HG03558 (cell line): ENCODE results near the gene PCCA.

ENCODE experiments used
- ATAC-seq: cut with Tn5 transposase; IDR thresholded peaks from one replicate; pipeline ENCODE4 v1.9.1; 2021; ENCODE audit warnings: moderate number of reproducible peaks; ENCODE audit not compliant: unreplicated experiment; ENCODE audit errors: extremely low read depth

The PCCA gene

DNA sequence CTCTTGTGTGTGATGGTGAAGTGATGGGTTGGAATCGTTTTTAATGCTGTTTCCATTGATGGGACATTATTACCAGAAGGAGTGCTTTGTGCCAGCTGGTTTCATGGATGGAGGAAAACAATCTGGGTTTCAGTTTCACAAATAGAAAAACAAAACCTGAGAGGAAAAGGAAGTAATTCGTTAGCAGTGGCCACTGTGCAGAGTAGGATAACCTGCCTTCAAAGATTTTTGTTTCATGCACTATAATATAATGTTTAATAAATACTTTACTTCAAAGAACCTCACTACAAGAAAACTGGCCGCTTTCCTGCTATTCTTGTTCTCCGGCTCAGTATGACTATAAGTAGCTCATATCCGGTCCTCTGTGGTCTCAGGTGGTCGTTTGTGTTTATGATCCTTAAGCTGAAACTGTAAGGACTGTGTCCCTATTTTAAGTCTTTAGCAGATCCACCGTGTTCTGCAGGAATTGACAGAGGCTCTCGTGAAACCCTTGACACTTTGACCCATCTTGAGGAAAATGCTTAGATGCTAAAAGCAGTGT is 395.0 kb downstream of the PCCA start:
- ATAC-seq, result no peak

DNA sequence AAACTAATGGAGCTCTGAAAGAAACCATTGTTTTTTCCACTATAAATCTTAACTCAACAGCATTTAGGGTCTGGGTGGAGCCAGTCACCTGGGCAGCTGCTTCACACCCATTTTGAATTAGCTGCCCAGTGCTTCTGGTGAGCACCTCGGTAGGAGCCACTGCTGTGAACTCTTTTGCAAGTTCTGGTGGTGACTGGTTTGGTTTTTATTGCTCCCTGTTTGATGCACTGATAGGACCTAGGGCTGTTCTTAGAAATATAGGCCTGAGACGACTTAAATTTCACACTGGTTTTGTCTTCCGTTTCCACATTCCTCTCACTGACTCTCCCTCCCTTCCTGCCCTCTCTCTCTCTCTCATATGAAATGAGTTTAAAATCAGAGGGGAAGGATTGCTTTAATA is 395.8 kb downstream of the PCCA start:
- ATAC-seq, result no peak

DNA sequence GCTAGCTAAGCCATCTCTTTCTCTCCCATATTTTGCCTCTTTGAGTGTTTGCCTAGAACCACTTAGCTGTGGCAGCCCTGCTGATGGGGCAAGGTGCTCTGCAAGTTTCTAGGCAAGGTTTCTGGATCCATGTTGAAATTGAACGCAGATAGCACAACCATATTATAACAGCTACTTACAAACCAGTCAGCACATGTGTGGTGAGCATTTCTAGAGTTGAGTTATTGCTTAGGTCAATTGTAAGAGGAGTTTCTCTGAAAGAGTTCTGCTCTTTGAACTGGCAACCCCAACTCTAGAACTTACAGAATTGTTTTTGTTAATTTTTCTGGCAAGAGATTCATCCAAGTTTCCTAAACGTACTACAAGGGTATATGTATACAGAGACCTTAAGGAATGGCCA is 396.4 kb downstream of the PCCA start:
- ATAC-seq, result no peak

DNA sequence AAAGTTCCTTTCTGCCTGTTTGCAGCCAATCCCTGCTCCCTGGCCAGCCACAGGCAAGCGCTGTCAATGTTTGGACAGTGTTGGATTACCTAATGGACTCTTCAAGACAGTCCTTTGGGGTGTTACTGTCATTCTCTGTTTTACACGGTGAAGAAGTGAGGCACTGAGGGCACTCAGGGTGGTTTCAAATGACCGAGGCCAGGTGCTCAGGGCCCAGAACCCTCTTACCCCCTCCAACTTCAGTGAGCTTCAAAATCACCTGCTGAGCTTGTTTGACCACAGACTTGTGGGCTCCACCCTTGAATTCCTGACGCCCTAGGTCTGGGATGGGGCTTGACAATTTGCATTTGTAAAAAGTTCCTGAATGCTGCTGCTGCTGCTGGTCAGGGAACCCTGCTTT is 401.8 kb downstream of the PCCA start:
- no peak for ATAC-seq

DNA sequence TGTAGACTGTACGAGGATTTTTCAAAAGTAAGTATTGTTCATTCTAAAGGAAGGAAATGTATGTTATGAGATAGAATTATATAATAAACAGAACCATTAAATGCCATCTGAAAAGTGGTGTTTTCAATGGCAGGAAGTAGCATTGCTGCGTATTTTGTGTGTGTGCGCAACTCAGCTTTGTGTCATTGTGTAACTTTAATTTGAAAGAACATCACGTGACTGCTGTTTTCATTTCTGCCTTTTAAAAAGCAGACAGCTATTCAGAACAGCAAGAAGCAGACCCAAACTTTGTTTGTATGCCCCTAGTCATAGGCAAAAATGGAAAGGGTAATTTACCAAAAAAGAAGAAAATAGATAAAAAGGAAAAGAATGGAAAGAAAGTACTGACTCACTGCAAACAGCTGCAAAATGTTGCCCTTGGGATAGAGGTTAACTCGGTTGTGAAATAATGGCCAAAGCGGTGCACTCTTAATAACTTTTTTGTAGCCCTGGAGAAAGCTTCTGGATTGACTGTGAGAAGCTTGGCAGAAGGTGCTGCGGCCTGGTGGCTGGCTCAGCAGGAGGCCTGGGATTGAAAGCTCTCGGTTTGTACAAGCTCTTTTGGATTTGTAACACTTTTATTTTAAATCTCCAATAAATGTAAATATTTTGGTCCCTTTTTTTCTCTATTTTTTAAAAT is 402.4 kb downstream of the PCCA start:
- ATAC-seq, result no peak

DNA sequence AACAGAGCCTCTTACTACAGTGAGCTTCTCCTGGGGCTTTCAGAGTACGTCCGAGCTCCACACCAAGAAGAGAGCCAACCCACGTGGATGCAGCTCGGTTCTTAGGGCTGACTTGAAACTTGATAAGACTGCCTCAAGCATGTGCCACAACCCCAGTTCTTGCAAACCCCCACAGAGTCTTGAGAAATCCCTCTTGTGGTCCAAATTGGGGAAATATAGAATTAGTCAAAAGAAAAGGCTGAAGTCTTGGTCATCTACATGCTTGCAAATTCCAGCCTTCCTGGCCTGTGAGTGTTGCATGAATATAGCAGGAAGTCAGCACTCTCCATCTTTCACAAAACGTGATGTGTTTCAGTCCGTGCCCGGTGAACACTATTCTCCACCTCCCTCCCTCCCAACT is 404.5 kb downstream of the PCCA start:
- ATAC-seq, result no peak

DNA sequence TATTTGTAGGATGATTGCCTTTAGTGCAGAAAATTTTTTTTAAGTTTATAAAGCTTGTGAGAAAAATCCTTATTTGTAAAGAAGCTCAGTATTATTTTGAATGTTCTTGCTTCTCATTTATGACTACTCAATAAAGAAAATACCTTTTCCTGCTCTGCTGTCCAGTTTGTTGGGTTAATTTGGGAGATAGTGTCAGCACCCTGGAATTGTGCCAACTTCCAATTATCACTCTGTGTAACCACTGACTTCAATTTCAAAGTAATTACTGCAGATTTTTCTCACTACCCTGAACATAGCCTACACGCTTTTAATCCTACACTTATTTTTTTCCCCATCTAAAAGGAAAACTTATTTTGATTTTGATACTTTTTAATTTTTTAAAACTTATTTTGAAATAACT is 406.6 kb downstream of the PCCA start:
- no peak for ATAC-seq

DNA sequence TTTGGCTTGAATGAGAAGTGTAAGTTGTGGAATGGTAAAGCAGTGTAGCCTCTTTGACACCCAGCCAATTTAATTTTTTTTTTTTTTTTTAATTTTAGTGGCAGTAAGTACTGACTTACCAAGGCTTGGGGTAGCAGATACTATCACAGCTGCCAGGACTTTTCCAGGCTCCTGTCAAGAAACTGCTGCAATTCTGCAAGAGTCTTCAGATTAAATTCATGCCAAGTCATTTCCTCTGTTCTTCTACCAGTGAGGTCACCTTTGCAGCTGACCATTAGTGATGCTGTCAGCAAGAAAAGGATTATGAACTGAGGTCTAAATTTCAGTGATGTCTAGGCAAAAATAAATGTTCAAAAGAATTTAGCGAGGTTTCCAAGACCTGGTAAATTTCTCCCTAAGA is 408.5 kb downstream of the PCCA start:
- no peak for ATAC-seq

DNA sequence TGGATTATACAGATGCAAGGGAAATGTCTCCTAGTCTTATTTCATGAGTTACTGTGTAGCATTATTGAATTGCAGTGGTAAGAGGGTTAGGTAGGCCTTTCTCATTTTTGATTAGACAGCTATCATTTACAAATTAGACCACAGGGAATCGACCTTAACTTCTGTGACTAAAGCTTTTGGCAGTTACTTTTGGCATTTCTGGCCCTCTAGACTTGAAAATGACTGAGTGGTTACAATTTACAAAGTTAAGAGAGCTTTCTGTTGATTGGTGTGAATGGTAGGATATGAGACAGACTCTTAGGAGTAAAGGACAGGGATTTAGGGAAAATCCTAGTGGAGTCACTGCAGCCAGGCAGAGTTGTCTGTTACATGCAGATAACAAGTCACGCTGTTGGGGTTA is 413.6 kb downstream of the PCCA start:
- no peak for ATAC-seq

DNA sequence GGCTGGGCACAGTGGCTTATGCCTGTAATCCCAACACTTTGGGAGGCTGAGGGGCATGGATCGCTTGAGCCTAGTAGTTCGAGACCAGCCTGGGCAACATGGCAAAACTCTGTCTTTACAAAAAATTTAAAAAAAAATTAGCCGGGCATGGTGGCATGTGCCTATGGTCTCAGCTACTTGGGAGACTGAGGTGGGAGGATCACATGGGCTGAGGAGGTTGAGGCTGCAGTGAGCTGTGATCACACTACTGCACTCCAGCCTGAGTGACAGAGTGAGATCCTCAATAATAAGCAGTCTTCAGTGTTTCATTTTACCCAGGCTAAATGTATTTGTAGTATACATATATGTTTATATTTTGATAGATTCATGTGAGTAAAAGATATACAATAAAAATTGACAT is 414.7 kb downstream of the PCCA start:
- no peak for ATAC-seq

DNA sequence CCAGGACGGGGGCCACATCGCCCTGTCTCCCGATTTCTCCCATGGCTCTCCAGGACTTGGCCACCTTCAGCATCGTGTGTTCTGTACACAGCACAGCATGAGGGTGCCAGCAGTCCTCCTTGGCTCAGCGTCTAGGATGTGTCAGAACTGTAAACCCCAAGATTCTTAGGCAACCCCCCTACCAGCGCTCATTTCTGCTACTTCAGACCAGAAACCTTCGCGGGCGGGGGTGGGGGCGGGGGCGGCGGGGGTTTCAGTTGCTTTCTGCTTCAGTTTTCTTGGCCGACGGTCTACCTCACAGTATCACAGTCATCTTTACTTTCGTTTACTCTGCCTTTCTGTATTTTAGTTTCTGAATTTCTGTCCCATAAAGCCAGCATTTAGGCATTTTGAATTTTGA is 417.3 kb downstream of the PCCA start:
- peak; percentile 36 for ATAC-seq

DNA sequence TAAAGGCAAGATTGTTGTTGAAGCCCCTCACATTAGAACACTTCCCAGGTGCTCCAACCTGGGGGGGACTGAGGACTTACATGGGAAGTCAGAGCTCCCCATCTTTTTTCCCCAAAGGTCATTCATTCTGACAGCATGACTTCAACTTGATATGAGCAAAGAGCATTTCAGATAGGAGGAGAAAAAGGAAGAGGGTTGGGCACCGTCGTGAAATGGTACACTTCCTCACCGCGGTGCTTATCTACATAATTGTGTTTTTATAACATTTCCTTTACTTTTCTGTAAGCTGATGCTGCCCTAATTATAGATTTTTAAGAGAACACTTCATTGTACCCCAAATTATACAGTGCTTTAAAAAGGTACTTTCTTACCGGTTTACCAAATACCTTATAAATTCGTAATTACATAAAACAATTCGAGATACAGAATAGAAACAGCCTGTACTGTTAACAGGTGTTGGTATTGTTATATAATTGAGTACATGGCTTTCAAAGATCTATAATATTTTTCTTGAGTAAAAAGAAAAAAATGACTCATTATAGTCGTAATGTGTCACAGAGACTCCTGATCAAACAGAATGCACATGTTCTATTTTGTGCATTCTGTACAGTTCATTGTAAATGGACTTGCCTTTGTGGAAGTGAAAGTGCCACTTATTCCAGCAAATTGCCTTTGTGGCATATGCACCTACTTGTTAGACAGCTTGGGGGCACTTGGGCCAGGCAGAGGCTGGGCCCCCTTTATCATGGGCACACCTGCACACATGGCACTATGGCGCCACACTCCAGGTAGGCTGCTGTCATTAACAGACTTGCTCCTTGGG is 417.9 kb downstream of the PCCA start:
- ATAC-seq, result no peak

DNA sequence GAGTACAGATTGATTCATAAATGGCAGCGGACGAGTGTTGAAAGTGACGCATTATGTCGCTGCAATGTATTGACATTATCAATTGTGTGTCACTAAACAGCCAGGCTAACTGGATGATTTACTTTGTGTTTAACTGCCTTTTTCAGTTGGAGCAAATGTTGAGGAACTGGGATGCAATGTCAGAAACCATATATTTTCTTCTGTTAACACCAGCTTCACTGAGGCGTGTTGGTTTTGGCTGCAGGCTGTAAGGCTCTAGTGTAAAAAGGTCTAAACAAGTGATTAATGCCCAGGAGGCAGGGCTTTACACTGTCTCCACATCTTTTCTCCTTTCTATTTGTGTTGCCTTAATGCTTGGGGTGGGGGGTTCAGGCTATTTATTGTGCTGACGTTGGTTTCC is 419.6 kb downstream of the PCCA start:
- no peak for ATAC-seq

DNA sequence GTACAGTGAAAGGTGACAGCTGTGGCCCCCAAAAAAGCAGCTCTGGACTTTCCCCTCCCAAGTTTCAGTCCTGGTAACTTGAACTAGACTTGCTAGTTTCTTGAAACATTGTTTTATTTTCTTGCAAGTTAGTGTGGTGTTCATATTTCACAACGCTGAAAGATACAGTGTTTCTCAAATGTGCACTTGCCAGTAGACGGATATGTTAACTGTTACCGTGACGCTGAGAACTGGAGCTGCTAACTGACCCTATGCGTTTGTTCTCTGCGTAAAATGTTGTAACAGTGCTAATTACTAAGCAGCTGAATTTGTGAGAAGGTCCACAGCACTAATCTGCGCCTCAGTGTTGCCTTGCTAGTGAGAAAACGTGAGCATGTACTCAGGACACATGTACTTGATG is 420.1 kb downstream of the PCCA start:
- ATAC-seq, result no peak

DNA sequence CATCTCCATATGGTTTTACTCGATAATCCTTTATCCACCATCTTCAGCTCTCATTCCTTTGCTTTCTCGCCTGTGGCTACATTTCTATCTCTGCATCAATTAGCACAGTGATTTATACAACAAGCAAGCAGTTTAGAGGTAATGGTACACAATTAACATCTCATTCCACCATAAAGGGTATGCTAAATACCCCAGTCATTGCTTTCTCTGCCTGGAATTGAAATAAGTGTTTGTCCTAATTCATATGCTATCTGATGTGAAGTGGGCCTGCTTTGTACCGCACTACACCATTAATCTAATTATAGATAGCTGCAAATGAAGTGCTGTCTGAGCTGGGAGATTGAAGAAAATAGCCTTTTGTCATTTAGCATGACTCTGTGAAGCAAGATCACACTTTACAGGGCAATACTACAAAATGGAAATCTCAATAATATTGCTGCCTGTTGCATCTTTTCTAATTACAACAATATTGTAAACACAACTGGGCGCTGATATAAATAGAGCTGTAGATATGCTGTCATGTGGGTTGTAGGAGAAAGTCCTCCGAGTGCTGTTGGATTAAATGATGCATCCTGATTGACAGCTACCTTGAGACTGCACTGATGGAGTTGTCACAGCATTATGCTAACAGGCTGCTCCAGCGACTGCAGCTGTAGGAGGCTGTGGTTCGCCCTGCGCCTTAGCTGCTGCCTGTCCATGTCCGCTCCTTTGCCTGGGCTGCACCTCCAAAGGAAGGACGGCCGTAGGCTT is 421.5 kb downstream of the PCCA start:
- no peak for ATAC-seq

DNA sequence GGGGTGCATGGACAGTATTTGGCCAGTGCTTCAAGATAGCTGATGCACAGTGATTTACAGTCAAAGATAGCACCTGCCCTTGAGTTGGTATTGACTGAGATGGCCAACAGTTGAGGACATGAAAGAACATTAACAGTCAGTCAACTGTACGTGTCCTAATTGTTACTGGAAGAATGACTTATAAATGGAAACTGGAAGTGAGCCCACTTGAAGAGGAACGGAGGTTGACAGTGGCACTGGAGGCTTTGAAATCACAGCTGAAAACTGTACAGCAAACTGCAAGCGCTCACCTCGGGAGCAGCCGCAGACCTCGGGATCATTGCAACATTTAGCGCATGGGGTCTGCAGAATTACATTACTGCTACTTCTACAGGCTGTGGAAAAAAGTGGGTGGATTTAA is 422.6 kb downstream of the PCCA start:
- no peak for ATAC-seq

DNA sequence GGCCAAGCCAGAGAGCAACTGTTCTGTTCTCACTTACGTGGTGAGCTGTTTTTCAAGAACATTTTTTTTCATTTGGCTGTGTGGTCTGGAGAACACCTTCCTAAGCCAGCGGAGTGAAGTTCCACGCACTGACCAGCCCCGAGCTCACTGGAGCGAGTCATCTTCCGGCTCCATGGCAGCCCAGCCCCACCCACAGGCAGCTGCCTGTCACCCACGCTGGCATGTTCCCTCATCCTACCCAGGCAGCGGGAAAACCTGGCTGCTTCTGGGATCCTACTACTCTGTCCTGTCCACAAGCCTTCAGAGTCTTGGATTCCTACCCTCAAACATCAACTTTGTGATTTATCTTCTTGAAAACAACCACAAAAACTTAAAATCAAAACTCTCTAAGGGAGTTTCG is 423.5 kb downstream of the PCCA start:
- no peak for ATAC-seq

DNA sequence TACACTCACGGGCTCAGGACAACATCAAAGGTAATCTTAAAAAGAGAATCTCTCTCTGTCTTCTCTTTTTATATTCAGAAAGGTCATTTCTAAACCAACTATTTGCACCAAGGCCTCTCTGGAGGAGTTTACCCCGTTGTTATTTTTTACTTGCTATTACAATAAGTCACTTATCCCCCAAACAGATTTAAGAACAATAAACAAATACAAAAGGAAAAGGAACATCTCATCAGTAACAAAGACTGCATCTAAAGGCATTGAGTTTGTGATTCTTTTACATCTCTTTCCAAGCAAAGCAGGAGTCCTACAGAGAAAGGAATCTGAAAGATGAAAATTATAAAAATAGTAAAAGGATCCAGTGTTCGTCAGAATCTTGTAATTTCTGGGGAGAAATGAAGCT is 424.3 kb downstream of the PCCA start:
- ATAC-seq, result no peak

DNA sequence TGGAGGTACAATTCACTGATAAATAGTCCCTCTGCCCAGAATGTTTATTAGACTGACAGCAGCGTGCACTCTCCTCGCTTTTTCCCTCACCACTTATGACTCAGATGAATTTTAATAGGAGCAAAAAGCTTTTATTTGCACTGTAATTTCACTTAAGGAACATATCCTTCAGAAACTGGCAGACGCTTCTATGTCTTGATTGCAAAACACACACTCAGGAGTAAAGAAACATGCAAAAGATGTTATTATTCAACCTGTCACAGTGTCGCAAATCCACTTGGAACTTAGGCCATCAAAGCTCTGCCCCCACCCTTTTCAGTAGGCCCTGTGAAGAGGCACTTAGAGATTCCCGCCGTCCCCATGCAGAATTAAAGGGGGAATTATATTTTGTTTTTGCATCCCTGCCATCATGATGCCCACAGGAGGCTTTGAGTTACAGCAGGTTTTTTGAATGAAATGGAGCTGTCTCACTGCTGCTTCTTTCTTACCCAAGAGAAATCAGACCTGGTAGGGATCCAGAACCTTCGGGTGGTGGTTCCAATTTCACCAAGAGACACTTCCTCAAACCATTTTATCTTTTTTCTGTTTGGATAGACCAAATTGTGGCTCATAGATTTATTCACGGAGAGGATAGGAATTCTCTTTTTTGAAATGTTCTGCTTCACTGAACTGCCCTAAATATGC is 425.2 kb downstream of the PCCA start:
- ATAC-seq, result no peak

DNA sequence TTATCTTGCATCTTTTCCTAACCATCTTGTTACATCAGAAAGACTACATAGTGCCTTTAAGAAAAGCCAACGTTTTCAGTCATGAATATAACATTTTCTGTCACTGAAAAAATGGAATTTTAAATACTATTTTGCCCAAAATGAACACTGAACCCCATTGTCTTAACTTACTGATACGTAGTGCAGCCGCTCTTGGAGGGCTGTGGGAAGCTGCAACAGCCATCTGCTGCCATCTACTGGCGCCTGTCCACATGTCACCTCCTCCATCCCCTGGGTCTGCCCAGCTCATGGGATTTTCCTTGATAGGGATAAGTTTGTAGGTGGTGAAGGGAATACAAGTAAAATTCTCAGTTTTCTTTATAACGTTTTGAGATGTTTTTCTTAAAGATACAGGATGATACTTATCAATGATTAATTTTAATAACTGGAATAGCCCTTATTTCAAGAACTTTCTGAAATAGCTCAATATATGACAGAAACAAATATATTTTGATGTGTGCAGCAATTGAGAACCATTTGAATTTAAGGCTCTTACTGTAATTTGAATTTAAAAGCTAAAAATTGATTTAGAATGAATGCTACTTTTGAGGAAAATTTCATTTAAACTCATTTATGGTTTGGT is 426.0 kb downstream of the PCCA start:
- peak; percentile 55 for ATAC-seq
